CD4-positive, alpha-beta T cell treated with Interferon gamma for 1 hour (primary cell): ENCODE measurements around the gene DNAH17.
"Not testable (repeated sequence)": the region's sequence is repeated elsewhere in the genome, so short reads cannot be mapped to it uniquely, and the experiment has no call there.

Experiments used
- DNase-seq: peaks from one replicate; pipeline ENCODE4 v3.0.0-alpha.2; 2020

Gene DNAH17

GRCh38 chr17:78522031-78522809, 55.0 kb downstream of the DNAH17 start:
- no peak for DNase-seq

DNA sequence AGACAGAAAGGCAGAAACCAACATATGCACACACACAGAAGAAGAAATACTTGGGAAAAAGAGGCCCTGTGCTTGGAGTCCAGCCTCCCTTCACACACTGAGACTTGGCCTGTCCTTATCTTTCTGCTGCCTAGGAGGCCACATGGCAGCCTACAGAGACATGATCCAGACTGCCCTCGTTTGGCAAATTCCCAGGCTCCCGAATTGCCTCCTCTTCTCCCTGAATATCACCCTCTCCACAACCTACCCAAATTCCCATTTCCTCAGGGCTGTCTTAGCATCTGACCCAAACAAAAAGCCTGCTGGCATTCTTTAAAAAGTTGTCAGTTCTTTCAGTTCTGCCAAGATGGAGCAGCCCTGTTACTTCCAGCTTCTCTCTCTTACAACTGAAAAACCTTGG, 59.8 kb downstream of the DNAH17 start:
- DNase-seq, result no peak

DNA sequence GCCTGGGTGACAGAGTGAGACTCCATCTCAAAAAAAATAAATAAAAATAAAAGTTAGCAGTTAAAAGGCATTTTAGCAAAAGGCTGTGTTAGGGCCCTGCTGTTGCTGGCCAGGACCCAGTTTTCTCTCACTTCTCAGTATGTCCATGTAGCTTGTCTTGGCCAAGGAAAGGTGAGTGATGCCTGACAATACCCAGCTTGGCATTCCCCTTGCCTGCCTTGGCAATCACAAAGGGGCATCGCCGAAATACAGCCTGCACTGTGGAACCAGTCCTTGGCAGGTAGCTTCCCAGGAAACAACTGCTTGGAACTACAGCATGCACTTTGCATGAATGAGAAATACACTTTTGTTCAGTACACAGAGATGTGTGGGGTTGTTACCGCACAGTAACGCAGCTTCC, 61.7 kb downstream of the DNAH17 start:
- DNase-seq, result no peak

DNA sequence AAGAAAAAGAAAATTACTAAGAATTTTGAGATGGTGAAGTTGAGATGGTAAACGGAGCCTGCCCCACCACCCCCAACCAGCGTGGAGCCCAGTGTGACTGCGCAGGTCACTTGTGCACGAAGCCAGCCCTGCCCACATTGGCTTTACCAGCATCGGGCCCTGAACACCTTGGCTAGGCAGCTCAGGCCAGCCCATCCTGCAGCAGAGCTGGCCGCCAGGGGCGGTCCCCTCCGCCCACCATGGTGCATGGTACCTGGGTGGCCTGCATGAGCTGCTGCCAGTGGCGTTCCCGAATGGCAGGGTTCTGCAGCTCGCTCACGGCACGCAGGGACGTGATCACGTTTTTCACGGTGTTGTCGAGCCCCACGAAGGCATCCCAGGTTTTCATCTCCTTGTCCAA, 62.7 kb downstream of the DNAH17 start:
- DNase-seq, result no peak

DNA sequence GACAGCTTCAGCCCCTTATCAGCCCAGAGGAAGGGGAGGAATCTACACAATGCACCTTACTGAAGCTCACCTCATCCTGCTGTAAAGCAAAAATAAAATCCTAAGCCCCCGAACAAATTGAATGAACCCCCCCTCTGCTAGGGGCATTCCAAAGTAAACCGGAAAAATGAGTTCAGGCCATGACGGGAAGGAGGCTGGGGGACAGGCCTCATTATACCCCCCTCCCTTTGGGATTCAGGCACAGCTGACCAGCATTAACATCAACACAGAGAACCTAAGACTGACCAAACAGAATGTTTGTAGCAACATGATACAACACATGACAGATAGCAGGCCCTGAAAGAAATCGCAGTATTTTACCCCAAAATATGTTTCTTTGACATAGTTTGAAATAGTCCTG, 64.2 kb downstream of the DNAH17 start:
- DNase-seq, result no peak

- no peak for DNase-seq
These were observed 66.8 kb downstream of the DNAH17 start for GRCh38 chr17:78510141-78511075.

DNA sequence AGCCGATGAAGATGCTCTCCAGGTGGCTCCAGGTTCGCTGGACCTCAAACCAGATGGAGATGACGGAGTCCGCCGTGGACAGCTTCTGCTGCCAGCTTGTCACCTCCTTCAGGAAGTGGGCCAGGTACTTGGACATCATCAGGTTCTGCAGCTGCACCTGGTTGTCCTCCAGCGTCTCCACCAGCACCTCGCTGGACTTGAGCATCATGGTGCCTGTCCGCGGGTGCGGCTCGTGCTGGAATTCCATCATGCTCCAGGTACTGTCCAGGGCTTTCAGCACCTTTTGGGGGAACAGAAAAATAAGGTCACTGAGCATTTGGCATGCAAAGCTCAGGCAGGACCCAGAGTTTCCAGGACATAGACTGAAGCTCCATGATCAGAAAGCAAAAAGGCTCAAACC, 69.7 kb downstream of the DNAH17 start:
- DNase-seq, result no peak

GRCh38 chr17:78506454-78507309, 70.5 kb downstream of the DNAH17 start:
- DNase-seq, result no peak

- no peak for DNase-seq
These were observed 72.9 kb downstream of the DNAH17 start for GRCh38 chr17:78504156-78504925.

DNA sequence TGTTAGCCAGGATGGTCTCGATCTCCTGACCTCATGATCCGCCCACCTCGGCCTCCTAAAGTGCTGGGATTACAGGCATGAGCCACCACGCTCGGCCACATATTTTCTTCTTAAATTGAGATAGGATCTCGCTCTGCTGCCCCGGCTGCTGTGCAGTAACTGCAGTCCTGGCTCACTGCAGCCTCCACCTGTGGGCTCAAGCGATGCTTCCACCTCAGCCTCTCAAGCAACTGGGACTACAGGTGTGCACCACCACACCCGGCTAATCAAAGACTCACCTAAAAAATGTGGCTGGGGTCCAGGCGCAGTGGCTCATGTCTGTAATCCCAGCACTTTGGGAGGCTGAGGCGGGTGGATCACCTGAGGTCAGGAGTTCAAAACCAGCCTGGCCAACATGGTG, 73.8 kb downstream of the DNAH17 start:
- not testable (repeated sequence) for DNase-seq

GRCh38 chr17:78502611-78503148, 74.5 kb downstream of the DNAH17 start:
- DNase-seq, result no peak

GRCh38 chr17:78501241-78502036, 75.8 kb downstream of the DNAH17 start:
- DNase-seq, result no peak

- DNase-seq, result no peak
These were observed 76.4 kb downstream of the DNAH17 start for GRCh38 chr17:78500806-78501205.

DNA sequence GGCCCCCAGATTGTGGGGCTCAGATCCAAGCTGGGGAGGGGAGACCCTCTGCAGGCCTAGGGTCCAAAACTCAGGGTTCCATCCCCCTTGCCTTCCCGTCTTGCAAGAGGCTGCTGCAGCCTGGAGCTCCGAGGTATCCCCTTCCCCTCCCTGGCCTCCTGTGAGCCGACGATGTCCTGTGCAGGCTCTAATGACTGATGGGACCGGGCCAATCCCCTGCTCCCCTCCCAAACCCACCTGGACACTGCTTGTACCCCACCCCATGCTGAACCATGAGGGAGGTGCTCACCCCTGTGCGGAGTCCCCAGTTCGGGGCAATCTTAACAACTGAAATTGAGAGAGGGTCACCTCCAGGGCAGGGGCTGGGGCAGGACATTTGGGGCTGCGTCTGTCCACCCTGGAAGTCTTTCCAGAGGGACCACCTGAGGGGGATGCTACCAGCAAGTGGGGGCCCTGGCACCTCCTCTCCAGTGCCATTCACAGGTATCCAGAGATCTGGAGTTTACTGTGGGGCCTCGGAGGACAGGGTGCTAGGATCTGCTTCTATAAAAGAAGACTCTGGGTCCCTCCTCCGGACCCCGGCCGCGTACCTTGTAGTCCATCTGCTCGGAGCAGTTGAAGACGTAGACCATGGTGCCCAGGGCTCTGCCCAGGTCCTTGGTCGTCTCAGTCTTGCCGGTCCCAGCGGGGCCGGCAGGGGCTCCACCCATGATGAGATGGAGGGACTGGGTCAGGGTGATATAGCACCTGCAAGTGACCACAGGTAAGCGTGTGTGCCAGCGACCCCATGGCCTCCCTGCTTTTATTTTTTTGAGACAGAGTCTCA, 77.3 kb downstream of the DNAH17 start:
- DNase-seq, result no peak

GRCh38 chr17:78498848-78499247, 78.3 kb downstream of the DNAH17 start:
- DNase-seq, result no peak

- DNase-seq, result peak; percentile 51
These were observed 80.1 kb downstream of the DNAH17 start for GRCh38 chr17:78497115-78497540.

DNA sequence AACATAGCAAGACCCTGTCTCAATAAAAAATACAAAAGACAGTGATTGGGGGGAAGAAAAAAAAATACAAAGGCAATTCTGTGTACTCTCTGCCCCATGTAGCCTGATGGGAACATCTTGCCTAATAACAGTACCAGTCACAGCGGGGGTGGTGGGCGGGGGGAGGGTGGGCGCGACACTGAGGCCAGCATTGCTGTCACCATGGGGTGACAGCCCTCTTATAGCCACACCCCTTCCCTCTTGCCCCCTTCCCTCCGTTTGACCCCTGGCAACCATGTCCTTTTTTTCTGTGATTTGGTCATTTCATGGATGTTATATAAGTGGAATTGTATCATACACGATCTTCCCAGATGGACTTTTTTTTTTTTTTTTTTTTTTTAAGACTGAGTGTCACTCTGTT, 80.9 kb downstream of the DNAH17 start:
- no peak for DNase-seq

DNA sequence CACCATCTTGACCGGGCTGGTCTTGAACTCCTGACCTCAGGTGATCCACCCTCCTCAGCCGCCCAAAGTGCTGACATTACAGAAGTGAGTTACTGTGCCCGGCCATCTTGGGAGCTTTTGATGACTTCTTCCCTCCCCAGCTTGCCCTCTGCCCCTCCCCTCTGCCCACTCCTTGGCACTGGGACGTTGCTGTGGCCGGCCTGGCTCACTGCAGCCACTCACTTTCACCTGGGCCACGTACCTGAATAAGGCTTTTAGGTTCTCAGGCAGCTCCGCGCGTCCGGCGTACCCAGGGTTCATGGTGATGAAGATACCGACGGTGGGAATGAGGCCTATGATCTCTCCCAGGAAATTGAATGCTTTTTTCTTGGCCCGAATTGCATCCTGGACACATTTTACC, 81.6 kb downstream of the DNAH17 start:
- no peak for DNase-seq

DNA sequence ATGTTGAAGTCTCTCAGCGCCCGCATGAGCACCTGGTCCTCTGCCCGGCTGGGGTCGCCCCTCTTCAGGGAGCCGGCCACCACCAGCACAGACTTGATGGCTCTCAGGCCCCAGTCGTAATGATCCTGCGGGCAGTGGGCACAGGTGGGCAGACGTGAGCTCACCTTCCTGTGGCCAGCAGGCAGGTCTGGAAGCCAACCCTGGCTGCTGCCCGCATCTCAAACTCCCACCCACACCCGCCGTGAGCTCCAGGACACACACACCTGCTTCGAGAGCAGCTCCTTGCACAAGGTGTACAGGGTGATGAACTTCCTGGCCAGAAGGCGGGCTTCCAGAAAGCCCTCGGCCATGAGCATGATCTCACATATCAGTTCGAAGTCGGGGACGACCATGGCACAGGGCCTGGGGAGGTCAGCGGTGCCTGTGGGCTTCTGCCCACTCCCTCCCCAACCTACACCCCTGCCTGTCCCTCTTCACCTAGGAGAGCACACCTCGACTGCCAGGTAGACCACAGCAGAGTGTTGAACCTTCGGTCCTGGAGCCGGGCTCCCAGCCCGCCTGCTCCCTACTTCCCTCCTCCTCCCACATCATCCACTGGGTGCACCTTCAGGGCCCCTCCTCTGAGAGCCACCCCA, 82.4 kb downstream of the DNAH17 start:
- no peak for DNase-seq
